ENCODE results near the gene TTLL9.

Gene TTLL9

DNA sequence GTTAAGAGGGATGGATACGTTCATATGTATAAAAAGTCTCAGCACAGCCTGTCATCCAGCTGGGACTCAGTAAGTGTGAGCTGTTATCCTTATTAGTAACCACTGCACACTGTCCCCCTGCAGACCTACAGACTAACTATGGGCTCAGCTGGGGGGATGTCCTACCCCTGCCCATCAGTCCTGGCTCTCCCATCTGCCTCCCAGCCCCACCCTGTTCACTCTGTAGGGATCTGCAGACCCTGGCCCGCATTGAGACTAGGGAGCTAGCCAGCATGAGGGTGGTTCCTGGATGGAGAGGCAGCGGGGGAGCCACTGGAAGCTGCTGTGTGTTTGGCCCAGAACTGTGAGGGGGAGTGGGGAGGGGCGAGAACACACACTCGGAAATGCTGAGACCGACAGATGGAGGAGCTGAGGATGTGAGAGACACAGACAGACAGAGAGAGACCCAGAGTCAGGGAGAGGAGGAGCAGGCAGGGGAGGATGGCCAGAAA is 114.6 kb downstream of the TTLL9 start:
- Histone ChIP-seq H3K36me3 (ENCODE audit: insufficient read depth, low read length) (no peaks in the 10 kb centered on the region), H3K27me3 (ENCODE audit: insufficient read depth, low read length) (peaks cover 25% of the 10 kb centered on the region), H3K27ac (ENCODE audit: low read depth, low read length) (no peak overlapping the region), H3K4me1 (ENCODE audit: control insufficient read depth, insufficient read depth, low read length, unreplicated experiment) (no peaks in the 10 kb centered on the region), H2AFZ (ENCODE audit: low read length, unreplicated experiment) (no peak overlapping the region), H3K79me2 (ENCODE audit: control insufficient read depth, insufficient read depth, low read length, unreplicated experiment) (no peaks in the 10 kb centered on the region), H3K4me3 (ENCODE audit: low read depth, low read length) (no peak overlapping the region)

- H3K79me2 ChIP-seq (ENCODE audit: control insufficient read depth, insufficient read depth, low read length, unreplicated experiment), result no peaks in the 10 kb centered on the region
- H2AFZ ChIP-seq (ENCODE audit: low read length, unreplicated experiment), result no peak overlapping the region
- H3K4me3 ChIP-seq (ENCODE audit: low read depth, low read length), result no peak overlapping the region
- H3K27me3 ChIP-seq (ENCODE audit: insufficient read depth, low read length), result peaks cover 29% of the 10 kb centered on the region
- H3K36me3 ChIP-seq (ENCODE audit: insufficient read depth, low read length), result no peaks in the 10 kb centered on the region
- no peak overlapping the region for H3K27ac ChIP-seq (ENCODE audit: low read depth, low read length)
- no peaks in the 10 kb centered on the region for H3K4me1 ChIP-seq (ENCODE audit: control insufficient read depth, insufficient read depth, low read length, unreplicated experiment)
Observed at GRCh38 chr20:31987744-31988143, 117.3 kb downstream of the TTLL9 start.

DNA sequence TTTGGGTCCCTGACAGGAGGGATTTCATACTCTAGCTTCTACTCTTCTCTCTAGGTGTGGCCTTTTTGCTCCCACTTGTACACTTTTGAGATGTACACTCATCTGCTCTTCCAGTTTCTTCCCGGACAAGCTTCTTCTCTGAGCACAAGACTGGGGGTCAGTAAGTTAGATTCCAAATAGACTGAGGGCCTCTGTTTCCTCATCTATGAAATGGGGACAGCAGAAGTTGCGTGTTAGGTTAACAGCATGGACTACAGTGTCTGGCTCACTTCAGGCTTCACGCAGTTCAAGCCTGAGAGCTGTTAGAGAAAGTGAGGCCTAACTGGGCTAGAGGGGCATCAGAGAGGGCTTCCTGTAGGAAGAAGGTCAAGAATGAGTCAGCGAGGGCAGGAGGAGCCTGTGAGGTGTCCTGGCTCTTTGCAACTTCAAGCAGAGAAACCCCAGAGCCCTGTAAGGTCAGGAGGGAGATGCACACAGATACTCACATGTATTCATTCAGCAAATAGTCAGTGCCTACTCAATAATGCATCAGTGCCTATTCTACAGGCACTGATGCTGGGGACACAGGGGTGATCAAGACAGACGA is 118.1 kb downstream of the TTLL9 start:
- Histone ChIP-seq H3K79me2 (ENCODE audit: control insufficient read depth, insufficient read depth, low read length, unreplicated experiment) (no peaks in the 10 kb centered on the region), H3K4me1 (ENCODE audit: control insufficient read depth, insufficient read depth, low read length, unreplicated experiment) (no peaks in the 10 kb centered on the region), H3K27ac (ENCODE audit: low read depth, low read length) (no peak overlapping the region), H3K36me3 (ENCODE audit: insufficient read depth, low read length) (no peaks in the 10 kb centered on the region), H3K4me3 (ENCODE audit: low read depth, low read length) (no peak overlapping the region), H2AFZ (ENCODE audit: low read length, unreplicated experiment) (no peak overlapping the region), H3K27me3 (ENCODE audit: insufficient read depth, low read length) (peaks cover 31% of the 10 kb centered on the region)

DNA sequence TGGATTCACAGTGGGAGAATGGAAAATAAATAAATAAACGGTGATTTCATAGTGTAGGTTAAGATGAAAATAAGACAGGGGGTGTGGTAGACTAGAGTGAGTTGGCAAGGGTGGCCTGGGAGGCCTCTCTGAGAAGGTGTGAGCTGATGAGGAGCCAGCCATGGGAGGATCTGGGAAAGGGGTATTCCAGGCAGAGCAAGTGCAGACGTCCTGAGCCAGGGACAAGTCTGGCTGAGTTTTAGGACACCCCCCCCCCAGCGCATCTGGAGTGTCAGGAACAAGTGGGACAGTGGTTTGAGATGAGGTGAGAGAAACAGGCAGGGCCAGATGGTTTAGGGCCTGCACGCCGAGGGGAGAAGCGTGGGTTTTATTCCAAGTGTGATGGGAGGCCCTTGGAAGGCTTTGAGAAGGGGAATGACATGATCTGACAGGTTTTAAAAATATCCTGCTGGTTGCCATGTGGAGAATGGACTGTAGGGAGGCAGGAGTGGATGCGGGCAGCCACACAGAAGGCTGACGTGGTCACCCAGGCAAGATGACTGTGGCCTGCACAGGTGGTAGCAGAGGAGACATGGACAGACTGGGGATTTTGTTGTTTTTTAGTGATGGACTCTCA is 118.7 kb downstream of the TTLL9 start:
- Histone ChIP-seq H3K36me3 (ENCODE audit: insufficient read depth, low read length) (no peaks in the 10 kb centered on the region), H3K4me1 (ENCODE audit: control insufficient read depth, insufficient read depth, low read length, unreplicated experiment) (no peaks in the 10 kb centered on the region), H3K27me3 (ENCODE audit: insufficient read depth, low read length) (peaks cover 35% of the 10 kb centered on the region), H3K79me2 (ENCODE audit: control insufficient read depth, insufficient read depth, low read length, unreplicated experiment) (no peaks in the 10 kb centered on the region), H3K4me3 (ENCODE audit: low read depth, low read length) (no peak overlapping the region), H3K27ac (ENCODE audit: low read depth, low read length) (no peak overlapping the region), H2AFZ (ENCODE audit: low read length, unreplicated experiment) (no peak overlapping the region)

DNA sequence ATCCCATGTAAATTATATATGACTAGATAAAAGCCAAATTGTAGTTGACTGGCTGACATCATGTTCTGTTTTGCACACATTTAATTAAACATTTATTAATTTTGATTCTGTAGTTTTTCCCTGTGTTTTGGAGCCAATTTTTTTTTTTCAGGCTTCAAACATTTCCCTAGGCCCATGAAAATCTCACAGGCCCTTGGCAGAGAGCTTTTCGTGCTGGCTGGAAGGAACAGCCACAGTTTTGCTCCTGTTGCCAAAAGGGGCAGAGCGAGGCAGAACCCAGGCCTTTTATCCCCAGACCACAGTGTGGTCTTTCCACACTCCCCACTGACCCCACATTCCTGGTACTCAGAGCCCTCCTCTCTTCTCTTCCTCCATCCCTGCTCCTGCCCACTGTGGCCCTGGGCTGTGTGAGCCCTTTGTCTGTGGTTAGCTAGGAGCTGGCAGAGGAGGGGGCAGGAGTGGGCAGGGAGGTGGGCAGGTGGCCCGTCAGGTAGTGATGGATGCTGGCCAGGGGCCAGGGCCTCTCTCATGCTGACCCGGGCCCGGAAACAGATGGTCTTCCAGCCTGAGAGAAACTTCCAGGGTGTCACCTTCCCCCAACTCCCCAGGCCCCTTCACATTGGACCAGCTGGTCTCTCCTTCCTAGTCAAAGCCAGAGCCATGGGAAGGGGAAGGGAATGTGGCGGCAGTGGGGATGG is 120.4 kb downstream of the TTLL9 start:
- Histone ChIP-seq H3K27ac (ENCODE audit: low read depth, low read length) (no peak overlapping the region), H3K4me3 (ENCODE audit: low read depth, low read length) (no peak overlapping the region), H3K27me3 (ENCODE audit: insufficient read depth, low read length) (peaks cover 37% of the 10 kb centered on the region), H3K4me1 (ENCODE audit: control insufficient read depth, insufficient read depth, low read length, unreplicated experiment) (no peaks in the 10 kb centered on the region), H2AFZ (ENCODE audit: low read length, unreplicated experiment) (no peak overlapping the region), H3K79me2 (ENCODE audit: control insufficient read depth, insufficient read depth, low read length, unreplicated experiment) (no peaks in the 10 kb centered on the region), H3K36me3 (ENCODE audit: insufficient read depth, low read length) (no peaks in the 10 kb centered on the region)

DNA sequence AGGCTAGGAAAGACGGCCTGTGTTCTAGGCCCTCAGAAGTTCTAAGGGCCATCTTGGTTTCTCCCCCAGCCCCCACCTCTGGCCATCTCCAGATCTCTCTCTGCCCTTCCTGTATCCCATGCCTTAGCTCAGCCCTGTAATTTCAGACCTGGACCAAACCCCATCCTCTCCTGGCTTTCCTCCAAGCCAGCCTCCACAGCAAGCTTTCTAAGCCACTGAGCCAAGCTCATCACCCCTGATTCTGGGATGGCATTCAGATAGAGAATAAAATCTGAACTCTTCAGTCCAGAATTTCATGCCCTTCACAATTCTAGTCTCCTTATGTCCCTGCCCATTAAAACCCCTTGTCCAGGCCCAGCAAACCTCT is 120.9 kb downstream of the TTLL9 start:
- H3K27ac ChIP-seq (ENCODE audit: low read depth, low read length), result no peak overlapping the region

GRCh38 chr20:31992086-31992485 is 121.7 kb downstream of the TTLL9 start:
- Histone ChIP-seq H3K79me2 (ENCODE audit: control insufficient read depth, insufficient read depth, low read length, unreplicated experiment) (no peaks in the 10 kb centered on the region), H3K27me3 (ENCODE audit: insufficient read depth, low read length) (peaks cover 48% of the 10 kb centered on the region), H3K36me3 (ENCODE audit: insufficient read depth, low read length) (no peaks in the 10 kb centered on the region), H3K4me3 (ENCODE audit: low read depth, low read length) (no peak overlapping the region), H2AFZ (ENCODE audit: low read length, unreplicated experiment) (no peak overlapping the region), H3K4me1 (ENCODE audit: control insufficient read depth, insufficient read depth, low read length, unreplicated experiment) (no peaks in the 10 kb centered on the region), H3K27ac (ENCODE audit: low read depth, low read length) (no peak overlapping the region)

More for the DNA sequence above, 120.9 kb downstream of the TTLL9 start:
- no peaks in the 10 kb centered on the region for H3K36me3 ChIP-seq (ENCODE audit: insufficient read depth, low read length)
- H3K27me3 ChIP-seq (ENCODE audit: insufficient read depth, low read length), result peaks cover 41% of the 10 kb centered on the region
- no peaks in the 10 kb centered on the region for H3K4me1 ChIP-seq (ENCODE audit: control insufficient read depth, insufficient read depth, low read length, unreplicated experiment)
- H3K79me2 ChIP-seq (ENCODE audit: control insufficient read depth, insufficient read depth, low read length, unreplicated experiment), result no peaks in the 10 kb centered on the region
- H3K4me3 ChIP-seq (ENCODE audit: low read depth, low read length), result no peak overlapping the region
- no peak overlapping the region for H2AFZ ChIP-seq (ENCODE audit: low read length, unreplicated experiment)
